ENCODE results near the gene GARS1.
A peak's percentile ranks its signal among the peaks of the same experiment; 100 is the strongest.

The GARS1 gene

DNA sequence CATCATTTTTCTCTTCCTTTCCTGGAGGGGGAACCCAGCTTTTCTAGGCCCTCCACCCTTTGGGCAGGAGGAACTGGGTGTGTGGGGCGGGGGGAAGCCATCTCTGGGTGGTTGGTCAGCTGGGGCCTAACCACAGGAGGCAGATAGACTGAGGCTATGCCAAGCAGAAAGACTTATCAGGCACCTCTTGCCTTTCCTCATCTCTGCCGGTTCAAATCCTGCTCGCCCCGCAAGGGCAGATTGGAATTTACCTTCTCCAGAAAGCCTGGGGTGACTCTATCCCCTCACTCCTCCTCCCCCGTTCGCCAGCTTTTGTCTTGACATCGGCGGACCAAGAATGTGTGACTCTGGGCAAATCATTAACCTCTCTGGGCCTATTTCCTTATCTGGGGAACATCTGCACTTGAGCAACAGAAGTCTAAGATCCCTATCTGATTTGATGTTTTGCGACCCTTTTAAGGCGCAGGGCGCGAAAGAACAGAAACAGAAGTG is 584 bp upstream of the GARS1 start:
- DNase-seq (ENCODE audit: insufficient read length, low spot score), result no peak
- TF ChIP-seq, protein P1, sequence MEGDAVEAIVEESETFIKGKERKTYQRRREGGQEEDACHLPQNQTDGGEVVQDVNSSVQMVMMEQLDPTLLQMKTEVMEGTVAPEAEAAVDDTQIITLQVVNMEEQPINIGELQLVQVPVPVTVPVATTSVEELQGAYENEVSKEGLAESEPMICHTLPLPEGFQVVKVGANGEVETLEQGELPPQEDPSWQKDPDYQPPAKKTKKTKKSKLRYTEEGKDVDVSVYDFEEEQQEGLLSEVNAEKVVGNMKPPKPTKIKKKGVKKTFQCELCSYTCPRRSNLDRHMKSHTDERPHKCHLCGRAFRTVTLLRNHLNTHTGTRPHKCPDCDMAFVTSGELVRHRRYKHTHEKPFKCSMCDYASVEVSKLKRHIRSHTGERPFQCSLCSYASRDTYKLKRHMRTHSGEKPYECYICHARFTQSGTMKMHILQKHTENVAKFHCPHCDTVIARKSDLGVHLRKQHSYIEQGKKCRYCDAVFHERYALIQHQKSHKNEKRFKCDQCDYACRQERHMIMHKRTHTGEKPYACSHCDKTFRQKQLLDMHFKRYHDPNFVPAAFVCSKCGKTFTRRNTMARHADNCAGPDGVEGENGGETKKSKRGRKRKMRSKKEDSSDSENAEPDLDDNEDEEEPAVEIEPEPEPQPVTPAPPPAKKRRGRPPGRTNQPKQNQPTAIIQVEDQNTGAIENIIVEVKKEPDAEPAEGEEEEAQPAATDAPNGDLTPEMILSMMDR (IDR thresholded peaks at IDR 0.05; ENCODE audit: insufficient read depth, missing control alignments), result no peak
- FAIRE-seq, result no peak

DNA sequence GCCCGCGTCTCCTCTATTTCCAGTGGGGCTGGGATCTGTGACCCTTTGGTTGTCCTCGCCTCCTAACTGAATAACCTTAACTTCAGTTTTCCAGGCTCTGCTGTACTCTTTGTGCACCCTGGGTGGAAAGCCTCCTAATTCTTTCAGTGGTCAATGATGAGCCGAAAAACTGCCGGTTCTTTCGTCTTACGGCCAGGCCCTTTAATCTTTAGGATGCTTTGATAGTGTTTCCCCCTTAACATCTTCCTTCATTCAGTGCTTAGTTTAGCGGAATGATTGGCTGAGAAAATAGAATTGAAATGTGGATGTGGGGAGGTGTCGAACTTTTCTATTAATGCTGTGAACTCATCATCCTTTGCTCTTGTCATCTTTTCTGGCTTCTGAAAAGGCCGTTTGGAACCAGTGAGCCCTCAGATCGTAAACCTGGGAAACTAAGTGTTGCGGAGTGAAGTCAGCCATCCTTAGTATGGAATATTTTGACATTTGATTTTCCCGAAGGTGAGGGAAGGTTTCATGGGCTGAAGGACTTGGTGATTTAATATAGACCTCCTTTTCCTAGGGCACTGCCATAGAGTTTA is 847 bp downstream of the GARS1 start:
- TF ChIP-seq, protein P1 (IDR thresholded peaks at IDR 0.05; ENCODE audit: insufficient read depth, missing control alignments), result no peak
- FAIRE-seq (no peak), DNase-seq (ENCODE audit: insufficient read length, low spot score) (no peak)

- TF ChIP-seq, protein P1 (IDR thresholded peaks at IDR 0.05; ENCODE audit: insufficient read depth, missing control alignments), result no peak
- no peak for FAIRE-seq
- DNase-seq (ENCODE audit: insufficient read length, low spot score), result no peak
Measured at GRCh38 chr7:30596014-30596641, 1.4 kb downstream of the GARS1 start.

- FAIRE-seq (no peak), DNase-seq (ENCODE audit: insufficient read length, low spot score) (no peak)
- TF ChIP-seq, protein P1 (IDR thresholded peaks at IDR 0.05; ENCODE audit: insufficient read depth, missing control alignments), result no peak
Measured at GRCh38 chr7:30596721-30597120, 2.0 kb downstream of the GARS1 start.

DNA sequence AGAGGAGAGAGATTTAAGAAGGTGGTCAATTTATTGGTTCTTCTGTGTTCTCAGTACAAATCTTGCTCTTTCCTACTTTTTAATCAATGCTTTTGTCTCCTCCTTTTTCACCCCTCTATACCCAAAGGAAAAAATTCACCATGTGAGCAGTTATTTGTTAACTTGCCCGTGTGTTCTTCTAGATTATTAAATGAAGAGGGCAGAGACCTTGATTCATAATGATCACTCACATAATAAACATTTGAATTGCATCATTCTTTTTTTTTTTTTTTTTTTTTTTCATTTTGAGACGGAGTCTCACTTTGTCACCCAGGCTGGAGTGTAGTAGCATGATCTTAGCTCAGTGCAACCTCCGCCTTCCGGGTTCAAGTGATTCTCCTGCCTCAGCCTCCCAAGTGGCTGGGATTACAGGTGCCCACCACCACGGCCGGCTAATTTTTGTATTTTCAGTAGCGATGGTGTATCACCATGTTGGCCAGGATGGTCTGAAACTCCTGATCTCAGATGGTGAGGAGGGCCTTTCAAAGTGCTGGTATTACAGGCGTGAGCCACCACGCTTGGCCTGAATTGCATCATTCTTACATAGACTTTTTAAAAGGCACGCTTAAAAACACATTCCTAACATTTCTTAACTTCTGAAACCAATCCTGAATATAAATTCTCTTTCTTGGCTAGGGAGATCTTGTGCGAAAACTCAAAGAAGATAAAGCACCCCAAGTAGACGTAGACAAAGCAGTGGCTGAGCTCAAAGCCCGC is 3.6 kb downstream of the GARS1 start:
- TF ChIP-seq, protein P1 (IDR thresholded peaks at IDR 0.05; ENCODE audit: insufficient read depth, missing control alignments), result no peak
- FAIRE-seq (no peak), DNase-seq (ENCODE audit: insufficient read length, low spot score) (no peak)

DNA sequence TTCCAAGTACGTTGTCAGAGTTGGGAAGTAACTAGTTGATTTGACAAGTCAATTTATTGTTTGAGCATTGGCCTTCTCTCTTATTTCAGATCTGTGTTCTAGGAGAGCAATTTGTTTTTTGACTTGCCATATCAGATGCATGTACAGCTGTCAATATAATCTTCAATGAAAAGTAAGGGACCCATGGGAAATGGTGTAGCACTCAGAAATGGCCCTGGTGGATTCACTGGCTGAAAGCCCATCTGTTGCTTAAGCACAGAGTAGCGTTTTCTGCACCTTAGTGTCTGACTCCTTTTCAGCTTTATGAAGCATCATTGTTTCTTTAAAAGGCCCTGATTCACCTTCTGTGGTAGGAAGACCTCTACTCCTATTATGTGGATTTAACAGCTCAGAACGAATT is 10.2 kb downstream of the GARS1 start:
- DNase-seq (ENCODE audit: insufficient read length, low spot score), result no peak
- FAIRE-seq, result peak; percentile 92
- TF ChIP-seq, protein P1 (IDR thresholded peaks at IDR 0.05; ENCODE audit: insufficient read depth, missing control alignments), result no peak
